Choroid plexus epithelial cell (primary cell): ENCODE measurements around the gene RARB.

Experiments
- DNase-seq: peaks from one replicate; pipeline ENCODE4 v3.0.0-alpha.2; 2010; ENCODE audit warnings: low read depth
- H3K4me3 ChIP-seq: 2 replicates; pipeline ENCODE4 v1.5.1; 2011; ENCODE audit warnings: low read depth, mild to moderate bottlenecking, control low read depth, low read length, moderate library complexity
- TF ChIP-seq, protein P1 (sequence below): conservative IDR thresholded peaks from 2 replicates; pipeline ENCODE4 v1.5.1; 2011; ENCODE audit warnings: low read depth, mild to moderate bottlenecking, control low read depth, inconsistent platforms, low read length, moderate library complexity

Gene RARB

DNA sequence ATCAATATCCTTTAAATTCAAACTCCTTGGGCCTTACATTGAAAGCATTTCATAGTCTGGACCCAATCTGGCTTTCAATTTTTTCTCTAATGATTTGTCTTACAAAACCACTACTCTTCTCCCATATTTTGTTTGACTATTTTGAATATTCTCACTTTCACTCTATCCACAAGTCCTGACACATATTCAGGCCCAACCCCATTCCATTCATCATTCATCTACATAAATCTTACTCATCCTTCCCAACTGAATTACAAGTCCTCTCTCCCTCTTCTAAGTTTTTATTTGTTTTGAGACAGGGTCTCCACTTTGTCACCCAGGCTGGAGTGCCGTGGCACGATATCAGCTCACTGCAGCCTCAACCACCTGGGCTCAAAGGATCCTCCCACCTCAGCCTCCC, 193.0 kb downstream of the RARB start:
- DNase-seq, result no peak
- no peak overlapping the region for H3K4me3 ChIP-seq
- TF ChIP-seq, protein P1, sequence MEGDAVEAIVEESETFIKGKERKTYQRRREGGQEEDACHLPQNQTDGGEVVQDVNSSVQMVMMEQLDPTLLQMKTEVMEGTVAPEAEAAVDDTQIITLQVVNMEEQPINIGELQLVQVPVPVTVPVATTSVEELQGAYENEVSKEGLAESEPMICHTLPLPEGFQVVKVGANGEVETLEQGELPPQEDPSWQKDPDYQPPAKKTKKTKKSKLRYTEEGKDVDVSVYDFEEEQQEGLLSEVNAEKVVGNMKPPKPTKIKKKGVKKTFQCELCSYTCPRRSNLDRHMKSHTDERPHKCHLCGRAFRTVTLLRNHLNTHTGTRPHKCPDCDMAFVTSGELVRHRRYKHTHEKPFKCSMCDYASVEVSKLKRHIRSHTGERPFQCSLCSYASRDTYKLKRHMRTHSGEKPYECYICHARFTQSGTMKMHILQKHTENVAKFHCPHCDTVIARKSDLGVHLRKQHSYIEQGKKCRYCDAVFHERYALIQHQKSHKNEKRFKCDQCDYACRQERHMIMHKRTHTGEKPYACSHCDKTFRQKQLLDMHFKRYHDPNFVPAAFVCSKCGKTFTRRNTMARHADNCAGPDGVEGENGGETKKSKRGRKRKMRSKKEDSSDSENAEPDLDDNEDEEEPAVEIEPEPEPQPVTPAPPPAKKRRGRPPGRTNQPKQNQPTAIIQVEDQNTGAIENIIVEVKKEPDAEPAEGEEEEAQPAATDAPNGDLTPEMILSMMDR, result no peak

DNA sequence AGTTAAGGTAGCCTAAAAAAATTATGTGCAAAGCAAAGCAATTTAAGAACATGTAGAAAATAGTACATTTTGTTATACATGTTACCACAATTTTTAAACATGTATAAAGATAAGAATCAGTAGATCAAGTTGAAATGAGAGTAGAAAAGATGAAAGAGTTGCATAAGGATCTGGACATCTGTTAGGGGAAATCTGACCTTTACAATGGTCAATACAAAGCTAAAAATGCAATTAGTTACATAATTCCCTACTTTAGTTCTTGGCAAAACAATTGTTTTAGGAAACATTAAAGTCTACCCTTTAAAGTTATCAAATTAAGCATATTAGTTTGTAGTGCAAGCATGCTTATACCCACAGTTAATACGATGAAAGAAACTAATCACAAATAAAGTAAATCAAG, 203.9 kb downstream of the RARB start:
- no peak for DNase-seq
- TF ChIP-seq, protein P1, result no peak
- H3K4me3 ChIP-seq, result no peak overlapping the region

DNA sequence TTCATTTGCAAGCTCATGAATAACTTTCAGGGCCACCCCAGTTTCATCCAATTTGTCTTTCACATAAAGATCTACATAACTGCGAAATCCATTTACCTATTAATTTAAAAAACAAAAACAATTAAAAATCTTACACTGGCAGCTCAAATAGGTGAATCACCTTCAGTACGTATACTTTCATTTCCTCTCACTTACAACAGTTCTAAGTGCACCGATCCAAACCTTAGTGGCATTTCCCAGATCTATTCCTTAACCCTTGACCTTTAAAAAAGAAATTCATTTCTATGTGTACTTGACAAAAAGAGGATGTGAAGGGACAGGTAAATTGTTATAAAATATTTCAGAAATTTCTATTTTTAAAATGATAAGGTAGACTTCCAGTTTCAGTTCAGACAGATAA, 205.9 kb downstream of the RARB start:
- TF ChIP-seq, protein P1, result no peak

DNA sequence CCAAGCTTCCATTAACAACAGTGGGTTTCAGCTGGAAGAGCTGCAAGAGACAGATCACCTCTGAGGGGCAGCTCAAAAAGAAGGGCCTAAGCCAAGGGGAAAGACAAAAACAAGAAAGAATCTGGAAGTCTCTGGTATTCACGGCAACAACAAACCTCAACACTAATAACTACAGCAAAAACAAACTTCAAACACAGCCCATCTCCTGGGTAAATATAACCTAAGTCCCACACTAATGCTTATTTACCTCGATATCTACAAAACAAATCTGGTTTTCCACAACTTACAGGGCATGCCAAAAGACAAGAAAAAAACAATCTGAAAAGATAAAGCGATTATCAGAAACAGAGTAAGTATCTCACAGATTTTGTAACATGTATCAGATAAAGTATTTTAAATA, 207.0 kb downstream of the RARB start:
- TF ChIP-seq, protein P1, result no peak
- no peak for DNase-seq
- H3K4me3 ChIP-seq, result no peak overlapping the region

More for the DNA sequence above, 205.9 kb downstream of the RARB start:
- H3K4me3 ChIP-seq, result no peak overlapping the region
- DNase-seq, result no peak
